ENCODE results near the gene ATP6V1G1.

DNA sequence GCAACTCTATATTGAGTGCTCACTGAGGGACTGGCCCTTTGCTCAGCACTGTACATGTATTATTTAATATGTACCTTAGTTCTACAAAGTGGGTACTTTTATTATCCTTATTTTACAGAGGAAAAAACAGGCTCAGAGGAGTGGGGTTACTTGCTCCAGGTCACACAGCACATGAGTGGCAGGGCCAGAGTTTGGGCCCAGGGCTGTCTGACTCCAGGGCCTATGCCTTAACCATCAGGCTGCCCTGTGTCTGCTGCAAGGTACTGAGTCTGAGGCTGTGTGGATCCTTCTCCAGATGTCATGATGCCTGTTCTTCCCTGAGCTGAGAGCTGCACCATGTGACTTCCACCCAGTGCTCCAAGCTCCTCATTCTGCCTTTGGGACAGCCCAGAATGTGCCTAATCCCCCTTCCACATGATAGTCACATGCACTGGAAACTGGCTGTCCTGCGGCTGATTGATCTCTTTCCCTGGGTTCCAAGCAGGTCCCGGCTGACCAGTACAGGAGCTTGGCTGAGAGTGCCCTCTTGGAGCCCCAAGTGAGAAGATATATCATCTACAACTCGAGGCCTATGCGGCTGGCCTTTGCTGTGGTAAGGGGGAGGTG, 38.9 kb downstream of the ATP6V1G1 start:
- TF ChIP-seq CTCF (IDR thresholded peaks at IDR 0.05; ENCODE audit: poor library complexity, severe bottlenecking) (no peak), TAF1 (IDR thresholded peaks at IDR 0.05; ENCODE audit: low read depth) (no peak), EZH2 (IDR thresholded peaks at IDR 0.05; ENCODE audit: borderline replicate concordance, insufficient read depth, low read length, poor library complexity, severe bottlenecking) (no peak), POLR2AphosphoS5 (IDR thresholded peaks at IDR 0.05) (no peak), MXI1 (conservative IDR thresholded peaks at IDR 0.05; ENCODE audit: poor library complexity, severe bottlenecking) (no peak), RAD21 (conservative IDR thresholded peaks at IDR 0.05) (no peak)
- TF ChIP-seq, protein P1, sequence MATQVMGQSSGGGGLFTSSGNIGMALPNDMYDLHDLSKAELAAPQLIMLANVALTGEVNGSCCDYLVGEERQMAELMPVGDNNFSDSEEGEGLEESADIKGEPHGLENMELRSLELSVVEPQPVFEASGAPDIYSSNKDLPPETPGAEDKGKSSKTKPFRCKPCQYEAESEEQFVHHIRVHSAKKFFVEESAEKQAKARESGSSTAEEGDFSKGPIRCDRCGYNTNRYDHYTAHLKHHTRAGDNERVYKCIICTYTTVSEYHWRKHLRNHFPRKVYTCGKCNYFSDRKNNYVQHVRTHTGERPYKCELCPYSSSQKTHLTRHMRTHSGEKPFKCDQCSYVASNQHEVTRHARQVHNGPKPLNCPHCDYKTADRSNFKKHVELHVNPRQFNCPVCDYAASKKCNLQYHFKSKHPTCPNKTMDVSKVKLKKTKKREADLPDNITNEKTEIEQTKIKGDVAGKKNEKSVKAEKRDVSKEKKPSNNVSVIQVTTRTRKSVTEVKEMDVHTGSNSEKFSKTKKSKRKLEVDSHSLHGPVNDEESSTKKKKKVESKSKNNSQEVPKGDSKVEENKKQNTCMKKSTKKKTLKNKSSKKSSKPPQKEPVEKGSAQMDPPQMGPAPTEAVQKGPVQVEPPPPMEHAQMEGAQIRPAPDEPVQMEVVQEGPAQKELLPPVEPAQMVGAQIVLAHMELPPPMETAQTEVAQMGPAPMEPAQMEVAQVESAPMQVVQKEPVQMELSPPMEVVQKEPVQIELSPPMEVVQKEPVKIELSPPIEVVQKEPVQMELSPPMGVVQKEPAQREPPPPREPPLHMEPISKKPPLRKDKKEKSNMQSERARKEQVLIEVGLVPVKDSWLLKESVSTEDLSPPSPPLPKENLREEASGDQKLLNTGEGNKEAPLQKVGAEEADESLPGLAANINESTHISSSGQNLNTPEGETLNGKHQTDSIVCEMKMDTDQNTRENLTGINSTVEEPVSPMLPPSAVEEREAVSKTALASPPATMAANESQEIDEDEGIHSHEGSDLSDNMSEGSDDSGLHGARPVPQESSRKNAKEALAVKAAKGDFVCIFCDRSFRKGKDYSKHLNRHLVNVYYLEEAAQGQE (IDR thresholded peaks at IDR 0.05; ENCODE audit: borderline replicate concordance), result no peak

Measured in neural cell (in vitro differentiated cells).